Eye (tissue), 1 donor: ENCODE data around the gene EXOC3L4.

ENCODE experiments used
- DNase-seq: peaks from one replicate; pipeline ENCODE4 v3.0.0-alpha.2; 2015

Gene EXOC3L4

GRCh38 chr14:103156651-103157378 lies 62.3 kb downstream of the EXOC3L4 start:
- DNase-seq, result no peak

DNA sequence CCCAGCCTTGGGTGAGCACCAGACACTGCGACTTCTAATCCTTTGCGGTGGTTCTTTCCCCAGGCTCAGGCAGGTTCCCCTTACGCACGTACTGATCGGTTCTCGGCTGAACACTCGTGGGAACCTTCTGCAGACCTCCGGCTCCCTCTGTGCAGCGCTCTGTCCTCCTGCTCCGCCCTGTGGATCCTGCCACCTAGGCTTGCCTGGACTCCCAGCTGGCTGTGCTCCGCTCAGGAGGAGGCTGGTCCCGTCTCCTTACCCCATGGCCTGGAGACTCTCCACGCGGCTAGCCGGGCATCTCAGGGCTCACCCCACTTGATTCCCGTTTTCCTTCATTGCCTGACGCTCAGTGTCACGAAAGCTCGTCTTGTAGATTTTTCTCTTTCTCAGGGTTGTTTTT lies 63.4 kb downstream of the EXOC3L4 start:
- DNase-seq, result no peak

DNA sequence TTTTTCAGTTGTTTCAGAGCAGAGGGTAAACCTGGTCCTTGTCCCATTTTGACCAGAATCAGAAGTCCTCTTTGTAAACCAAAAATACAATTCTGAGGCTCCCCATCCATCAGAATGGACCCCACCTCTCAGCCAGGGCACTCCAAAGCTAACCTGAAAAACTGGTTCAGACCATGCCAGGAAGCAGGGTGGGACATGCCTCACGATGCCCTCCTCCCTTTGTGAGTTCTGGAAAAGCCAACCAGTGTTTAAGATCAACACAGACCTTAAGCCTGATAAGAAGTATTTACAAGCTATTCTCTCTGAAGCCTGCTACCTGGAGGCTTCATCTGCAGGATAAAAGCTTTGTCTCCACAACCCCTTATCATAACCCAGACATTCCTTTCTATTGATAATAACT lies 64.2 kb downstream of the EXOC3L4 start:
- DNase-seq, result no peak
